A204.1 (cell line): ENCODE data around the gene GMPS.
A peak's percentile ranks its signal among the peaks of the same experiment; 100 is the strongest.
"Not testable (repeated sequence)": the region's sequence is repeated elsewhere in the genome, so short reads cannot be mapped to it uniquely, and the experiment has no call there.

Experiments used
- FAIRE-seq: peaks from 2 replicates; lab custom pipeline; 2012; peaks lifted over from hg19 to GRCh38; lab: Jason Lieb, UNC

GMPS gene

GRCh38 chr3:155944081-155944480 lies 73.6 kb downstream of the GMPS start:
- FAIRE-seq, result peak; percentile 11

- no peak for FAIRE-seq
These were observed 75.7 kb downstream of the GMPS start for GRCh38 chr3:155946178-155946577.

DNA sequence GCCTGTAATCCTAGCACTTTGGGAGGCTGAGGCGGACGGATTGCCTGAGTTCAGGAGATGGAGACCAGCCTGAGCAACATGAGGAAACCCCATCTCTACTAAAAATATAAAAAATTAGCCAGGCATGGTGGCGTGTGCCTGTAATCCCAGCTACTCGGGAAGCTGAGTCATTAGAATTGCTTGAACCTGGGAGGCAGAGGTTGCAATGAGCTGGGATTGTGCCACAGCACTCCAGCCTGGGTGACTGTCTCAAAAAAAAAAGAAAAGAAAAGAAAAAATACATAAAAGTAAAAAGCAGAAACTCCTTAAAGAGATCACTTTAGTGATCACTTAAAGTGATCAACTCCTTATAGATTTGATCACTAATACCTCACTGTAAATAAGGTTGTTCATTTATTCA lies 78.0 kb downstream of the GMPS start:
- no peak for FAIRE-seq

- no peak for FAIRE-seq
These were observed 79.2 kb downstream of the GMPS start for GRCh38 chr3:155949453-155950217.

DNA sequence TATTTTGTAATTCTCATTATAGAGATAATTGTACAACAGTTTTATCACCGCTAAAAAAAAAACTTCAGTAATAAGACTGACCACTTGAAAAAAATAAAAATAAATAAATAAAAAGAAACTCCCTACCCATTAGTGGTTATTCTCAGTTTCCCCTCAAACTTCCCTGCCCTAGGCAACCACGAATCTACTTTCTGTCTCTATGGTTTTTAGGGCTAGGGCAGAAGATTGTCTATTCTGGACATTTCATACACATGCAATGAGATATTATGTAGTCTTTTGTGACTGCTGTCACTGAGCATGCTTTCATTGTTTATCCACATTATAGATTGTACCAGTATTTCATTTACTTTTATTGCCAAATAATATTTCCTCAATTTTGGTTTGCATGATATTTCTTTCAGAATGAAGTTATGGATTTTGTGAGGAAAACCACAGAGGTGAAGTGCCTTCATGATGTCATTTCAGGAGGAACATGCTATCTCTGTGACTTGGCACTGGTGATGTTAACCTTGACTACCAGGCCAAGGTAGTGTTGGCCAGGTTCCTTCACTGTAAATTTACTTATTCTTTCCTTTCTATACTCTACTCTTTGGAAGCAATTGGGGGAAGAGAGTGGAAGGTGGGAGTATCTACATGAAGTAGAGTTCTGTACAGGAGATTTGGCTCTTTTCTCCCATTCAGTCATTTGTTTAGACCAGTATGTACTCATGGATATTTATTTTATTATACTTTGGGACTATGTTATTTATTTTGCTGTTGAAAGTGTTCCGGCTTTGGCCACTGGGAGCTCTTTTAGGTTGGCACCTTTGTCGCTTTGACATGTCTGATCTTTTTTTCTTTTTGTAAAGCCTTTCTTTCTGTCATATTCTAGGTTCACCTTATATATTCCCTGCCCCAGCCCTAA lies 86.3 kb downstream of the GMPS start:
- FAIRE-seq, result no peak

- FAIRE-seq, result no peak
These were observed 87.0 kb downstream of the GMPS start for GRCh38 chr3:155957412-155957880.

DNA sequence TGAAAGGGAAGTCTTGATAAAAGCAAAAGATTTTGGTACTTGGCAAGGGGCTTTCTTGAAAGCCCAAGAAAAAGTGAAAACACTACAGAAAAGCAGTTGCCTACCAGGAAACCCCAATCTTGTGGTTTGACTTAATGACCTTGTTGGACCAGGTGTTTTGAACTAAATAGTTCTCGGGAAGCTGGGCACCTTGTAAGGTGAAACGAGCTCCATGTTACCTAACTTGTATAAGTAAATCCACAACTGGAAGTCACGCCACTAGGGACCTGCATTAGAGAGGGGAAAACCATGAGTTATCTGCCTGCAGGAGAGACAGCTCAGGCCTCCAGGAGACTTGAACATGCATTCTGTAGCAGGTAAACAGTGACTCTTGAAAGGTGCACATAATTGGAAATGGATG lies 88.2 kb downstream of the GMPS start:
- FAIRE-seq, result no peak

- FAIRE-seq, result no peak
These were observed 89.6 kb downstream of the GMPS start for GRCh38 chr3:155960060-155960459.

GRCh38 chr3:155961044-155961443 lies 90.6 kb downstream of the GMPS start:
- FAIRE-seq, result not testable (repeated sequence)

DNA sequence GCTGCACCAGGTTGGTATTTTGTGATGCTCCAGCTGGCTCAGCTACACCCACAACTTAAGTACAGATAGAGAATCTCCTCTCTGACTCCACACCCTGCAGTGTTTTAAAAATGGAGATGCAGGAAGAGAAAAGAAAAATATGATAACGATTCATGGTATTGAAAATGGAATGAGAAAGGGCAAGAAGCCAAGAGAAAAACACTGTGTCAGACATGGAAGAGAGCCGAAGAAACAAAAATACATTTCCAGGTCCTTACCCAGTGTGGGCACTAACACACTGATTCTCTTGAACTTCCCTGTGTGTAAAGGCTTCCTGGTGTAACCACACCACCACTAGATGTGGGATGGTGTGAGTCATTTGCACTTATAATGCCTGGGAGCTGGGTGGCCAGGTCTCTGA lies 93.1 kb downstream of the GMPS start:
- FAIRE-seq, result no peak

DNA sequence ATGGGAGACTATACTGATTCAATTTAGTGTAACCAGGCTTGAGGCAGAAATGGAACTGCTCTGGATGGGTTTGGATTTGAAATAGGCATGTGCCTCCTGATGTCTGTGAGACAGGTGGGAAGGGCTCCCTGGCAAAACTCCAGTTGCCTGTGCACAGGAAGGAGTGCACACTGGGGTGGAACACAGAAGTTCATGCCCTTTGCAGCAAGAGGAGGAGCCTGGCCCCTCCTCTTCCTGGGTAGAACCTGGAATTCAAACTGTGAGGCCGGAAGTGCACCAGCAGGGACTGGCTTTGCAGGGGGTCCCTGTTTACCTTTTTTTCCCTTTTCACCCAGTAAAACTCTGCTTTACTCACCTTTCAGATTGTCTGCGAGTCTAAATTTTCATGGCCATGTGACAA lies 99.9 kb downstream of the GMPS start:
- no peak for FAIRE-seq

- no peak for FAIRE-seq
These were observed 102.6 kb downstream of the GMPS start for GRCh38 chr3:155972885-155973584.

DNA sequence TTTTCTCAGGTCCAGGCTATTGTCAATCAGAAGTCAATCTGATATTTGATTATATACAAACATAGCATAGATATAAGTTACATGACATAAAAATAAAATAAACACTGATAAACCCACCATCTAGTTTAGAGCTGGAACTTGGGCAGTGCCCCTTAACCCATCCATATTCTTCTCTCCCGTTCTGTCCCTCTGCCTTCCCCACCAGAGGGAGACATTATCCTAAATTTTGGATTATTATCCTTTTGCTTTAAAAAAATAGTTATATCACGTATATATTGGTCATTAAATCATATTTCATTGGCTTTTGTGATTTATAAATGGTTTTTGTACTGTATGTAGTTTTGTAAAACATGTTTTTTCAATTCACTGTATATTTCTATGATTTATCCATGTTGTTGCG lies 107.9 kb downstream of the GMPS start:
- no peak for FAIRE-seq

DNA sequence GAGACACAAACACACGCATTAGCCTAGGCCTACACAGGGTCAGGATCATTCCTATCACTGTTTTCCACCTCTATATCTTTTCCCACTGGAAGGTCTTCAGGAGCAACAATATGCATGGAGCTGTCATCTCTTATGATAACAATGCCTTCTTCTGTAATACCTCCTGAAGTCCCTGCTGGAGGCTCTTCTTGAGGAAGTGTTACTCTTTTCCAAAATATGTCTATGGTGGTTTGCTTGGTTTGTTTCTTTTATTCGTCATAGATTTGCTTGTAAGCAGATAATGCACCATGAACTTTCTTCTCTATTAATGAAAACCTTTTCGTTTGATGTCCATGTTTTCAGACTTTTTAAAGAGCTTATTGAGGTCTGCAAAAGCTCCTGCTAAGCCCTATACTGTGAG lies 109.3 kb downstream of the GMPS start:
- FAIRE-seq, result no peak

DNA sequence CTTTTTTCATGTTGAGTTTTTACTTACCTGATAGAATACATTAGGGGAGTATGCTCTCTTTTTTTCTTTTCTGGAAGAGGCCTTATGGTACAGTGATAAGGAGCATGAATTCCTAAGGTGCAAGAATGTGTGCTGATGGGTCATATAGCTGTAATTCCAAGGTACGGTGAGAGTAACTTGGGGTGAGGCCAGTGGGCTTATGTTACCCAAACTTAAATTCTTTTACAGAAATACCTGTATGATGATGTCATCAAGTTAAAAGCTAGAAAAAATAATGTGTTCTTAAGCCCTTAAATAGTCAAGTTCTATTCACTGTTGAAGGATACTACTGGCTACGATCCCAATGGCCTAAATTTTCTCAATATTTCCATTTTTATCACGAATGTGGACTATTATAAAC lies 111.2 kb downstream of the GMPS start:
- no peak for FAIRE-seq

- no peak for FAIRE-seq
These were observed 113.5 kb downstream of the GMPS start for GRCh38 chr3:155983834-155984474.

- FAIRE-seq, result no peak
These were observed 114.5 kb downstream of the GMPS start for GRCh38 chr3:155984791-155985417.

DNA sequence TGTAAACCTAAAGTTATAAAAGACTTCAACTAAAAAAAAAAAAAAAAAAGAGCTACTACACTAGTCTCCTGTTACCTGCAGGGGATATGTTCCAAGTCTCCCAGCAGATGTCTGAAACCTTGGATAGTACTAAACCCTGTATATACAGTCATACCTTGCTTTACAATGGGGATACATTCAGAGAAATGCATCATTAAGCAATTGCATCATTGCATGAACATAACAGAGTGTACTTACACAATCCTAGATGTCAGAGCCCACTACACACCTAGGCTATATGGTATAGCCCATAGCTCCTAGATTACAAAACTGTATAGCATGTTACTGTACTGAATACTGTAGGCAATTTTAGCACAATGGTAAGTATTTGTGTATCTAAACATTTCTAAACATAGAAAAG lies 119.1 kb downstream of the GMPS start:
- FAIRE-seq, result no peak

- no peak for FAIRE-seq
These were observed 120.8 kb downstream of the GMPS start for GRCh38 chr3:155991212-155991611.

DNA sequence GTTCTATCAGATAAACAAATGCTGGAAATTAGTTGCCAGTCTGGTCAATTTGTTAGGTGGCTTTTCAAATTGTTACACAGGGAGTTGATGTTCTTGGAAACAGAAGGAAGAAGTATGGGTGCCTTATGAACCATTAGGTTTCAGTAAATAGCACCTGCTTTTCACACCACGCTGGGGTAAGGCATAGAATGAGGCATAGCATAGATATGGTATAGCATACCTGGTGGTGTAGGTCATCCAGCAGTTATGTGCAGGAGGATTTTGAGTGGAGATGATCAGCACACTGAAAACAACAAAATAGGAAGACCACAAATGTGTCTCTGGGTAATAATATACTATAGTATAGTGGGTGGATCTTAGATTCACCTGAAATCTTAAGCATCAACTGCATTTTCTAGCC lies 121.4 kb downstream of the GMPS start:
- no peak for FAIRE-seq
